ENCODE results near the gene C1orf52.

GRCh38 chr1:85308833-85309350, 49.4 kb upstream of the C1orf52 start:
- no peak for TF ChIP-seq CTCF (IDR thresholded peaks at IDR 0.05)
- no peak for TF ChIP-seq POLR2AphosphoS5 (IDR thresholded peaks at IDR 0.05; ENCODE audit: insufficient read depth in 1 of 2, low read depth in 1 of 2)
